B cell (primary cell): ENCODE measurements around the gene IFT74.

ENCODE experiments used
- EZH2 ChIP-seq: IDR thresholded peaks from 2 replicates; pipeline ENCODE4 v1.6.1; 2012; ENCODE audit warnings: borderline replicate concordance, low read depth, mild to moderate bottlenecking, moderate library complexity, low read length; ENCODE audit not compliant: insufficient read depth, poor library complexity, severe bottlenecking
- TF ChIP-seq, protein P1 (sequence below): fragments of 200-600 bp; IDR thresholded peaks from one replicate; pipeline ENCODE4 v1.8.0; 2022; ENCODE audit warnings: antibody characterized with exemption, mild to moderate bottlenecking

GRCh38 chr9:27073841-27074728 lies 117.9 kb downstream of the IFT74 start:
- TF ChIP-seq EZH2 = no peak
- TF ChIP-seq, protein P1, sequence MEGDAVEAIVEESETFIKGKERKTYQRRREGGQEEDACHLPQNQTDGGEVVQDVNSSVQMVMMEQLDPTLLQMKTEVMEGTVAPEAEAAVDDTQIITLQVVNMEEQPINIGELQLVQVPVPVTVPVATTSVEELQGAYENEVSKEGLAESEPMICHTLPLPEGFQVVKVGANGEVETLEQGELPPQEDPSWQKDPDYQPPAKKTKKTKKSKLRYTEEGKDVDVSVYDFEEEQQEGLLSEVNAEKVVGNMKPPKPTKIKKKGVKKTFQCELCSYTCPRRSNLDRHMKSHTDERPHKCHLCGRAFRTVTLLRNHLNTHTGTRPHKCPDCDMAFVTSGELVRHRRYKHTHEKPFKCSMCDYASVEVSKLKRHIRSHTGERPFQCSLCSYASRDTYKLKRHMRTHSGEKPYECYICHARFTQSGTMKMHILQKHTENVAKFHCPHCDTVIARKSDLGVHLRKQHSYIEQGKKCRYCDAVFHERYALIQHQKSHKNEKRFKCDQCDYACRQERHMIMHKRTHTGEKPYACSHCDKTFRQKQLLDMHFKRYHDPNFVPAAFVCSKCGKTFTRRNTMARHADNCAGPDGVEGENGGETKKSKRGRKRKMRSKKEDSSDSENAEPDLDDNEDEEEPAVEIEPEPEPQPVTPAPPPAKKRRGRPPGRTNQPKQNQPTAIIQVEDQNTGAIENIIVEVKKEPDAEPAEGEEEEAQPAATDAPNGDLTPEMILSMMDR = no peak
